ENCODE data around the gene FAM163A.
"Not testable (repeated sequence)": the region's sequence is repeated elsewhere in the genome, so short reads cannot be mapped to it uniquely, and the experiment has no call there.

Gene FAM163A

DNA sequence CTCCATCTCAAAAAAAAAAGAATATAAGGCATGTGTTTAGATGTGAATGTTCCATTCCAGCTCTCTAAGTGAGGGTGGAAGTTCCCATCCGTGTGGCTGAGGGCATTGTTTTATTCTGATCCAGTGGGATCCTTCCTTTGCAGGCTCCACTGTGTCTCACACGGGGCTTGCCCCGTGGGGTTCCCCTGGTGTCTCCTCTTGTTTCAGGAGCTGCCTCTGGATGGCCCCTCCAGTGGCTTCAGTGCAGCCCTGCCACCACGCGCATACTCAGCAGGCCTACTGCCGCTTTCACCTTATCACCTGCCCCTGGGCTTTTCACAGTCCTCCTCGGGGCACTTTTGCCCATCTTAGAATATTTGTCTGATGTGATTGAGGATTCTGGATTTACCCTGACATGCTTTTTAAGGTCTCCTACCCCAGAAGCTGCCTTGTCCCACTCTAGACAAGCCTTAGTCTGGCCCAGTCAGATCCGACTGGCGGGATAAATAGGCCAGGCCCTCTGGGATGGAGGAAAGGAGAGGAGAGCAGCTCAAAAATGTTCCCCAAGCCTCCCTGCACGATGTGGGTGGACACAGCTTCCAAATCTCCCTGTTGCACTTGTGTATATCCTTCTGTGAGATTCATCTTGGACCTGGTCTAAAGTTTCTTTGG, 55.2 kb downstream of the FAM163A start:
- DNase-seq, result no peak

DNA sequence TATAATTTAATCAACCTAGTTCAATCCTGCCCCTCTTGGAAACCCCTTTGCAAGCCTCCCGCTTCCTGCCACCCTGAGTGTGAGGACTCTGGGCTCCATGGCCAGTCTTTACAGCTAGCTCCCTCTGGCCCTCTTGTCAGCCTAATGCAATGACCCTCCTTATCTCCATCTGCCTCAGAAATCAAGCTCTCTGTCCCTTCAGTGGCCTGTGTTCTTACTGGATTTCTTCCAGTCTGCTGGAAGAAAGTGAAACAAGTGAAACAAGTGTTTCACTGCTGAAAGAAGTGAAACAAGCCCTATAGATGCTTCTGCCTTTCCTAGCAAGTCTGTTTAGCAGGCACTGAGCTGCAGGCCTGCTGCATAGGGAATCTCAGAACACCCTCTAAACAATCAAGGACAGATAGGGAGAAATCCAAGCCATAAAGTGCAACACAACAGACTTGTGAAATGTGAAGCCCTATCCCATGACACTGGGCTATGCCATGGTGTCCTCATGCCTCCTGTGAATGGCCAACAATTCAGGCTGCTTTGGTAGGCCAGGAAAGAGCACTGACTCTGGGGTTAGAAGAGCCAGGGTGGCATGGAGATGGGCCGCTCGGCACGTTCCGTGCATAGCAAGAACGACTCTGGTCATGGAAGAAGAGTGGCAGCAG, 55.9 kb downstream of the FAM163A start:
- no peak for DNase-seq

DNA sequence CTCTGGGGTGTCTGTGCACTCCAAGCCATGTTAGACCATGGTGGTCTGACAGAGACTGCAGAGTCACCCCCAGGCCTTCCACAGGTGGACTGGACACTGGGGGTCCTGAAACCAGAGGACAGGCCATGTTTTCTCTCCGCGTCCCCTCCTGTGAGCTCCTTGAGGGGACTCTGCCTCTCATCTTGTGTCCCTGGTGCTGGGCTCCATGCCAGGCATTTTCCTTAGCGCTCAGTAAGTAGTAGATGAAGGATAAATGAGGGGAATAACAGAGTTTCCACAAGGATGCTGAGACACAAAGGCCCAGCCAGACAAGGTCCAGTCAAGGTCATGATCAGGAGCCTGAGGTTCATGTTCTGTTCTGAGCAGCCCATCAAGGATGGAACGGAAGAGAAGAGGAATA, 57.4 kb downstream of the FAM163A start:
- no peak for DNase-seq

DNA sequence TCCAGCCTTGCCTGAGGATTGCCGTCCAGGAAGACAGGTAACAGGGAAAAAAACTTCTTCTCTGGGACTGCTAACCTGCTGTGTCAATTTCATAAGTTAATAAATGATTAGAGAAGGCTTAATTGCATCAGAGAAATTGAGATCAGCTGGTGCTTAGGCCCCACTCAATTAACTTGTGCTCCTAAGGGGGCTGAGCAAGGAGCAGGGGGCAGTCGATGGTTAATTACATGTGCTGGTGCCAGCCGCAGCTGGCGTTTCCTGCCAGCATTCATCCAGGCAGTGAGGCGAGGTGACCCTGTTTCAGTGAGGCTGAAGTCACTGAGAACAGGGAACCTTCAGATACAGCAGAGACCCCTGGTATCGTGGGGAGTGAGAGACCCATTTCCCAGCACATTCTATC, 60.0 kb downstream of the FAM163A start:
- DNase-seq, result no peak

DNA sequence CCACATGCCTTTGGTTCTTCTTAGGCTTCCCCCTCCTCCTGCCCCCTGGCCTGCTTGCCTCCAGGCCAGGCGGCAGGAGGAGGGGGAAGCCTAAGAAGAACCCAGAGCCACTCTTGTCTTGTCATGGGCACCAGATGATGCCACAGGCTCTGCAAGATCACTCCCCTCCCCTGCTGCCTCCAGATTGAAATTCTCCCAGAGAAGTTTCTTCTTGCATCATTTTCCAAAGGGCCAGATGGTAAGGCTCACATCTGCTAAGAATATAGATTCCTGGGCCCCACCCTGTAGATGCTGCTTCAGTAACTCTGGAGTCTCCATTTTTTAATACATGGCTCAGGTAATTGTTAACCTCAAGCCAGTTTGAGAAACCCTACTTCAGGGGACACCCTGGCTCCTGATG, 60.8 kb downstream of the FAM163A start:
- DNase-seq, result no peak

DNA sequence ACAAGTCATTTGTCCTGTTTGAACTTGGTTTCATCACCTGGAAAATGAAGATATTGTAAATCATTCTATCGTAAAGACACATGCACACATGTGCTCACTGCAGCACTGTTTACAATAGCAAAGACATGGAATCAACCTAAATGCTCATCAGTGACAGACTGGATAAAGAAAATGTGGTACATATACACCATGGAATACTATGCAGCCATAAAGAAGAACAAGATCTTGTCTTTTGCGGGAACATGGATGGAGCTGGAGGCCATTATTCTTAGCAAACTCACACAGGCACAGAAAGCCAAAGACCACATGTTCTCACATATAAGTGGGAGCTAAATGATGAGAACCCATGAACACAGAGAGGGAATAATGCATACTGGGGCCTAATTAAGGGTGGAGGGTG, 61.3 kb downstream of the FAM163A start:
- not testable (repeated sequence) for DNase-seq

DNA sequence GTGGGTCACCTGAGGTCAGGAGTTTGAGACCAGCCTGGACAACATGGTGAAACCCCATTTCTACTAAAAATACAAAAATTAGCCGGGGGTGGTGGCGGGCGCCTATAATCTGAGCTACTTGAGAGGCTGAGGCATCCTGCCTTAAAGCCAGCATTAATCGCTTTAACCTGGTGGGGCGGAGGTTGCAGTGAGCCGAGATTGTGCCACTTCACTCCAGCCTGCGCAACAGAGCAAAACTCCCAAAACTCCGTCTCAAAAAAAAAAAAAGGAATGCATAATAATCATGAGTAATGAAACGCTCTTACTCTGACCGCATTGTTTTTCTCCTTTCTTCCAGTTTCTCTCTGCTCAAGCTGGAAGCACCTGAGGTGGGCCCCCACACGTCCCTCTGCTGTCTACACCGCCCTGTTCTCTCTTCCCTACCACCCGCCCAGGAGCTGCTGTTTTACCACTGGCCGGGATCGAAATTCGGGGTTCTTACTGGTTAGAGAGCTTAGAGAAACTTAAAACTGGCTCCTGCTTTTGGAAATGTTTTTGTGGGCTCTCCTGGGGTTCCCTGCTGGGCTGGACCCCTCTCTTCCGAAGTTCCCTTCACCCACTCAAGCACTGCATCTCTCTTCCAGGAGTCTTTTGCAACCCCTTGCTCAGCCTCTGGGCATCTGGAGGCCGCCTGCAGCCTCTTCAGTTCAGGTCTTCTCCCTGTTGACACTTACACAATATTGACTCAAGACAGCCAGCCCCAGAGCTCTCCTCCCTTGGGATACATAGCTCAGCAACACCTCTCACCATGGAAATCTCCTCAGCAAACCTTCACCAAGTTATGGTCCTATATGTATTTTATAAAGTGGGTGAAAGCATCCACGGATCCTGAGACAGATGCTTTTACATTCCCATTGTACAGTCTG, 62.5 kb downstream of the FAM163A start:
- no peak for DNase-seq

DNA sequence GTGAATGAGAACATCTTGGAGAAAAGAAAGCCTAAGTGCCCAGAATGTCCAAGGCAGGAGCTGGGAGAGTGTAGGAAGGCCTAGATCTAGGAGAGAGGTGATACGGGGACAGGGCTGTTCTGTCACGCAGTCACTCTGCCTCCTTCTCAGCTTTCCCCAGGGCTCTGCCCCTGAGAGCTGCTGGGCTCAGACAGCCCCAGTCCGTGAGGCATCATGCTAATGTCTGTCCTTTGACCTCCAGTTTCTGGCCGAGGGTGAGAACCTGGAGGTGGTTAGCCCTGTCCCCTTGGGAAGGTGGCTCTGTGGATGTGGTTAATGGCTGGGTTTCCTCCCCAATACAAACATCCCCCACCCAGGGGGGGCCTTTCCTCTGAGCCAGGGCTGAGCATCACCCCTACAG, 63.2 kb downstream of the FAM163A start:
- no peak for DNase-seq

DNA sequence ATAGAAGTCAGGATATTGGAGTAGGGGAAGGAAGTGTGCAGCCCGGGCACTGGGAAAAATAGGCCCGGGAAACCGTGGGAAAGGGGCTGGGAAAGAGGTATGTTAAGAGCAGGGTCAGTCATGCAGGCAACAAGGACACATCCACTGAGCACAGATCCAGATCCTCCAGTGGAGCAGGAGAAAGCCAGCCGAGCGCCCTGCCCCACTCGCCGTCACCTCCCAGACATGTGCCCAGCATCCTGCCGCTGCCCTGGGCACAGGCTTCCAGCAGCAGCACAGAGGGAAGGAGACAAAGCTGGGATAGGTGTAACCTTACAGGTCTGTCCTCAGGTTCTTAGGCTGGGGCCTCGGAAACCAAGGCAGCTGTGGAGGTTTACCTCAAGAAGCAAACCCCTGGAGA, 64.2 kb downstream of the FAM163A start:
- DNase-seq, result no peak

DNA sequence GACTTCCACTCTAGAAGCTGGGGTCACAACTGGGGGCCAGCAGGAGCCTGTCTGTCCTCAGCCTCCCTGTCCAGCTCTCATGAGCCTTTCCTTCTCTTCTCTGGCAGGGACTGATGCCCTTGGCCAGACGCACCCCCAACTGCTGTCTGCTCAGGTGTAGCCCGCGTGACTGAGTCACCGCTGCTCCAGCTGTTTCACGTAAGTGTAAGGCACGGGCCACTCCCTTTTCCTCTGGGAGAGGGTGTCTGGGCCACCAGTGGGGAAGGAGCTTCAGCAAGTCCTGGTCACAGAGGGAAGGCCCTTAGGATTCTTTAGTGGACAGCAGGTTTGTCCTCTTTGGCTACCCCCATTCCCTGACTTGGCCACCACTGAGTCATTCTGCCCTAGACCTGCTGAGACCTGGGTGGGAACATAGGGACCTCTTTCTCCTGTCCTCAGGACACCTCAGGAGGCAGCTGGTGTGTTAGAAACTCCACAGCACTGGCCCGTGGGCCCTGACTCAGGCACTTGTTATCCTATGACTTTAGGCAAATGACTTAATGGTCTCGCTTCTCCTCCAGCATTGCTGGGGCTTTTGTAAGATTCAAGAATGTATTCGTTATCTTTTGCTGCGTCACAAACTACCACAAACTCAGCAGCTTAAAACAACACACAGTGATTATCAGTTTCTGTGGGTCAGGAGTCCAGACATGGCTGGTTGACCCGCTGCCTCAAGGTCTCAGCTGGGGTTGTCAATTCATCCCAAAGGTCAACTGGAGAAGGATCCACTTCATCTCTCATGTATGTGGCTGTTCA, 64.8 kb downstream of the FAM163A start:
- DNase-seq, result no peak

DNA sequence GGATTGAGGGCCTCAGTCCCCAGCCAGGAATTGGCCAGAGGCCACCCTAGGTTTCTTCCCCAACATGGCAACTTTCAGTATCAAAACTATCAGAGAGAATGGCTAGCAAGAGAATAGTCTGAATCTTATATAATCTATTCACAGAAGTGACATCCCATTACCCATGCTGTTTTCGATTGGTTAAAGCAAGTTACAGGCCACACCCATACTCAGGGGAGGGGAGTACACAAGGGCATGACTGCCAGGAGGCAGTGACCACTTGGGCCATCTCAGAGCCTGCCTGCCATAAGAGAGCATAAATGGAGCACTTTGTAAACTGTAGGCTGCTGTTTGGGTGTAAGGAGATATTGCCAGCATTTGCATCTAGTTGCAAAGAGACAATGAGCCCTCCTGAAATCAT, 65.4 kb downstream of the FAM163A start:
- no peak for DNase-seq

DNA sequence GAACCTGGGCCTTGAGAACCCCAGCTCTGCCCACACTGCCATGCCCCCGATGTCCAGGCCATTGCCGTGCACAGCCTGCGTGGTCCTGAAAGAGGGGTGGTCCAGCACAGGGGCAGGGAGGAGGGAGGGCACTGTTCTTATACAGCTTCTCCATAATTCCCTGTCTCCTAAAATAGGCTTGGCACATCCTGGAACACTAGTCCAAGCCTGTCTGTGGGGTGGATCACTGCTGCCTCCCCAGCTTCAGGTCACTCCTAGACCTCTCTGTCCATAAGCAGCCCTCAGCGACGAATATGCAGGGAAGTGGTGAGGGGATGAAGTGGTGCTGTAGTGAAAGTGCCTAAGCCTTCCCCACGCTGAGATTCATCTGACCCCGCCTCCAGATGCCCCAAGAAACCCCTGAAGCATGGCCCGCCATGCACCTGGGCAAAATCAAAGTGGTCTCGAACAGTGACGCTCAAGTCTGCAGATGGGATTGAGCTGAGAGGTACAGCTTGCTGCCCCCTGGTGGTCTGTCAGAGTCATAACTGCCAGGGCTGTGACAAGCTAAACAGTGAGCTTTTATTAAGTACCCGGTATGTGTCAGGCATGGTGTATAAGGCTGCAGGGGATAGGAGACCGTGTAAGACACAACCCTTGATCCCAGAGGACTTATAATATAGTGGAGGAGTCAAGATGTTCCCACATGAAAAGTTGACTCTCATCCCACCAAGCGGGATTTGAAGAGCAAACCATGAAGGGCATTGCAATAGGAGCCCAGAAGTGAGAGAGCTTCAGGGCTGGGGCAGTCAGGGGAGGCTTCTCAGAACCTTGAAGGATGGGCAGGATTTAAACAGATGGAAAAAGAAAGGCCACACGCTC, 66.6 kb downstream of the FAM163A start:
- peak; percentile 69 for DNase-seq

DNA sequence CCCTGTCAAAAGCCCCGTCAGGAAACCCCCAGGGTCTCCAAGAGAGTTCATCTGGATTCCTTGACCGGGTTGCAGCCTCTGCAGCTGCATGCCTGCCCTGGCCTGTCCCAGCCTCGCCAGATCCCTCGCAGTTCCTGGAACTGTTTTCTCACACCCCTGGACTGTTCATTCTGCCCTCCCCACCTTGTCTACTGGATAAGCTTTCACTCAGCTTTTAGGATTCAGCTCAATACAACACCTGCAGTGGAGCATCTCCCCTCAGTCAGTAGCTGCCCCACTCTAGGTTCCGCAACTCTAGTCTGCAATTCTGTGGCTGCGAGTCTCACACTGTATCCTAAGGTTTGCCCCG, 67.2 kb downstream of the FAM163A start:
- no peak for DNase-seq

DNA sequence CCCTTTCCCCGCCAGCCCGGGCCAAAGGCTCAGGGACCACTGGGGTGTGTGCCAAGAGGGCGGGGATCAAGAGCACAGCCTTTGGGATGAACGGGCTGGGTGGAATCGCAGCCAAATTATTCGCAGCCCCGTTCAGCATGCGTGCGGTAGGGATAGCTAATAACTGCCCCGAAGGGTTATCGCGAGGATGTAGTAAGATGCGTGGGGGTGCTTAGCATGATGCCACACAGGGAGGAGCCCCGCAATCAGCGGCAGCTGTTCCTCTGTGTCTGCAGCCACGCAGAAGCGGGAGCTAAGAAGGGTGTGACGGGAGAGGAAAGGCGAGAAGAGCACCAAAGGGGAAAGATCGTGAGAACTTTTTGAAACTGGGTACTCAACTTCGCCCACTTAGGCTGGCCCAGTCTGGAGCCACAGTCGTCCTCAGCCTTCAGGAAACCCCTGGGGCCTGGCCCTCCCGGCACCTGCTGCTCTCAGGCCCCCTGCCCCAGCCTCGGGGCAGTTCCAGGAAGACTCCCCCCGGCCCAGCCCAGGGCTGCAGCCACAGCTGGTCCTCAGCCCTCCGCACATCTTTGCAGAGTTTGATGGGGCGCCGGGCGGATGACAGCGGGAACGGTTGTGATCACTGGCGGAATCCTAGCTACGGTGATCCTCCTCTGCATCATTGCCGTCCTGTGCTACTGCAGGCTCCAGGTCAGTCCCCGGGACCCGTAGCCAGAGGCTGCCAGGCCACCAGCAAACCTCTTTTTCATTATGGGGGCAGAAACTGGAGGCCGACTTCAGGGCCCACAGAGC, 69.6 kb downstream of the FAM163A start:
- no peak for DNase-seq

DNA sequence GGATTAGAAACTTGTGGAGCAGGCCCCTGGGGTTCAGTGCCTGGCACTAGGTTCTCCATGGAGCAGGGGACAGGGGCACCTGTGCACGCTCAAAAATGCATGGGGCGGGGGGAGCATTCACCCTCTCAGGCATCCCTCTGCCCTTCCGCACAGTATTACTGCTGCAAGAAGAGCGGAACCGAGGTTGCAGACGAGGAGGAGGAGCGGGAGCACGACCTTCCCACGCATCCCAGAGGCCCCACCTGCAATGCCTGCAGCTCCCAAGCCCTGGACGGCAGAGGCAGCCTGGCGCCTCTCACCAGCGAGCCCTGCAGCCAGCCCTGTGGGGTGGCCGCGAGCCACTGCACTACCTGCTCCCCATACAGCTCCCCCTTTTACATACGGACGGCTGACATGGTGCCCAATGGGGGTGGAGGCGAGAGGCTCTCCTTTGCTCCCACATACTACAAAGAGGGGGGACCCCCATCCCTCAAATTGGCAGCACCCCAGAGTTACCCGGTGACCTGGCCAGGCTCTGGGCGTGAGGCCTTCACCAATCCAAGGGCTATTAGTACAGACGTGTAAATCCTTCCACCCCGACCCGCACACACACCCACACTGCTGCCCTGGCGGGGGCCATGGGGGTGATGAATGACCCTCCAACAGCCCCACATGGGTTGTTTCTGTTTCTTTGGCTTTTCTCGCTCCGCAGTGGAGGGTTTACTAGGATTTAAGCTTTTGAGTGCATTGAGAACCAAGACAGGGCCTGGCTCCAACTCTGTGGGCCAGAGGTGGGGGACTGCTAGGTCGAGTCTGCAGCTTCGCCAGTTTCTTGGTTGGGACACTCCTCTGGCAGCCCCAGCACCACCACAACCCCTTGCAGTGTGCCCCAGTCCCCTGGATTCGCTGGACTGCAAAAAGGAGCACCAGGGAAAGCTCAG, 70.8 kb downstream of the FAM163A start:
- no peak for DNase-seq

DNA sequence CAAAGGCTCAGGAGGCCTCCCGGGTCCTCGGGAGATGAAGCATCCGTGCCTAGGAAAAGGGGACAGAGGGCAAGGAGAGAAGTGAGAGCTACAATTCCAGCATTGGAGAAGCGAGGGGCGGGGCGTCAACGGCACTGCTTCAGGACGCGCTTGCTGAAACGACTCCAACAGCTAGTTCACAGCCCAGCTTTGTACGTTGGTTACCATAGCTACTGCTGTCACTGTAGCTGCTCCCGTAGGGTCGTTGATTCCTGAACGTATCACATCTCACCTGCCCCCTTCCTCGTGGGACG, 71.4 kb downstream of the FAM163A start:
- DNase-seq, result peak; percentile 72

DNA sequence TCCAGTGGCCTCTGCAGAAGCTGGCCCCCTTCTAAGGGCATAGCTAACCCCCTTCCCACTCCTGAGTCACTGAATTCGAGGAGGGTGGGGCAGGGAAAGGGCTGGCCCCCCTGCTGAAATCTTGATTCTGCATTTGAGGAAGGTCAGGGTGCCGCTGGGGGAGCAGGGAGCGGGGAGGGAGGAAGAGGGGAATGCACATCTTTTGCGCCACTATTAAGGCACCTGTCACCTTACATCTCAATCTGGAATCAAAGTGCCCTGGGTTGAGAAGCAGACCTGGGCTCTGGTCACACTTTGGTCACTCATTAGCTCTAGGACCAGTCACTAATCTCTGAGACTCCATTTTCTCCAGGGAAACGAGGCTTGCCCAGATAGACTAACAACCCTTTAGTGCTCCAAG, 72.5 kb downstream of the FAM163A start:
- DNase-seq, result no peak

DNA sequence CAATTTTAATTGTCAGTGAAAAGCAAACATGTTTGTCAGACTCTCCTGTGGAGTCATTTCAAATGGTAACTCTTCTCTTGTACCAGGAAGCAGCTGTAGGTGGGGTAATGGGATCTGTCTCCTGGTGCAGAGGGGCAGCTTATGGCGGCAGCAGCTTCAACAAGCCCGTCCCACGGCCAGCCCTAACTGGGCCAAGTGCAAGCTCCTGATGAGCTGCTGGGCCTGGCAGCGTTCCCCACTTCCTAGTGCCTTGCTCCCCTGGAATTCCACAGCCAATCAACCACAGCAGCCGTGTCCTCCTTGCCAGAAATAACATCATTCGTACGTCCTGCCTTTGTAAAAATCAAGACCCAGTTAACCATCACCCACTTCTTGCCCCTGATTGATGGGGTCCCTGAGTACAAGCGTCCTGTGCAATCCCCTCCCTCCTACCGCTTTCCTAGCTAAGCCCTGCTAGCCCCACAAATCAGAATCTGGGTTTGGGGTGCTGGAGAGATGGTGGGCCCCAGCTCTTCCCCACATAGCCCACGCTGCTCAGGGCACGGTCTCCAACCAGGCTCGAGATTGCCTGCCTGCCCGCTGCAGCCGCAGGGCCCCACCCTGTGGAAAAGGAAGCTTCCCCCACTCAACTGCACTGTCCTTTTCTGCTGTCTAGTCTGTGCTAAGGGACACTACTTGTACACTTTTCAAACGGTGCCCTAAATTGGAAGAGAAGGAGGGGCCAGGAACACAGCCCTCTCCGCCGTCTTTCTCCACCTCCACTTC, 73.3 kb downstream of the FAM163A start:
- DNase-seq, result no peak

DNA sequence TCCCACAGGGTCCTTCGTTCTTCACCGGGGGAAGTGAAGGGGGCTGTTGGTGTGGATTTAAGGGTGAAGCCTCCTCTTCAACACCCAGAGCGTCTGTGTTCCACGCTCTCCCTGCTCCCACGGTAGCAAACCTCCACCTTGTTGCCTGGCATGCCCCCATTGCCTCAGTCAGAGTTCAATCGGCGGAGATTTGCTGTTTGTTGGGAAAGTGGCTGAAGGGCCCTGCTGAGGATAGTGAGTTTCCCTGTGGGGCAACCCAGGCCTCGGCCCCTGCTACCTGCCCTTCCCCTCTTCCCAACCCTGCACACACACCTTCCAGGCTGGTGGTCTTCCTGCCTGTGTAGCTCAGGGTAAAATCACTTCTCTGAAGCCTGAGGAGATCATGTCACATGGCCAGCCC, 74.0 kb downstream of the FAM163A start:
- no peak for DNase-seq

DNA sequence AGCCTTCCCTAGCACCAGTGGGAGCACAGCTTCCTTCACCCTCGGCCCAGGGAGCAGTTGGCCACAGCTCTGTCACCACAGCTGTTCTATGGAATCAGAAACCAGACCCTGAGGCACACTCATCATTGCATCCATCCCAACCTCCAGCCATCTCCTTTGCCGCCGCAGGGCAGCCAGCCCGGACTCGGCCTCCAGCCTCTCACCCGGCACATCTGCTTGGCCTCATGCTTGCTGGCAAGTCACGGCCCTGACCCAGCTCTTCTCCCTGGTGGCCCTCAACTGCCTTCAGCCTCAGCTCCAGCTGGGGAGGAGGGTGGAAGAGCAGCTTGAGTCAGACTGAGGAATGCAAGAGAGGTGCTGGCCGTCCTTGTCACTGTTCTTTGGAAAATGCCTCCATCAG, 74.7 kb downstream of the FAM163A start:
- no peak for DNase-seq

Measured in 8988T (cell line).